HepG2 (cell line): ENCODE measurements around the gene CLTCL1. TPM values are rescaled to one million over a fixed set of nuclear protein-coding genes. Genes with fewer than 3 reads are reported as not detected.

Source experiments
- ATAC-seq: fragments of 200-7000 bp; cut with Tn5 transposase; 3 replicates; pipeline ENCODE4 v1.9.1; 2020; ENCODE audit warnings: mild to moderate bottlenecking, moderate library complexity
- BruUV-seq: library from RNA; stranded (reverse); fragments of 400-500 nt; replicated peaks from 2 replicates; lab custom pipeline; 2021; lab: Mats Ljungman, UMichigan
- CTCF ChIA-PET: fragments of 300-600 bp; formaldehyde crosslinking; extraction: SDS; loops from one replicate; lab custom pipeline; 2021; ENCODE audit warnings: low total read pairs, inconsistent platforms, low intra/inter-chr PET ratio; lab: Yijun Ruan, JAX
- POLR2A ChIA-PET: fragments of 350-600 bp; sonication (Branson Sonifier 250); formaldehyde crosslinking; loops from one replicate; lab custom pipeline; 2020; ENCODE audit warnings: antibody characterized with exemption, inconsistent platforms; lab: Yijun Ruan, JAX
- DNase-seq: peaks from one replicate; pipeline ENCODE4 v3.0.0-alpha.2; 2015; ENCODE audit warnings: low spot score
- FAIRE-seq: peaks from 3 replicates; lab custom pipeline; 2011; peaks lifted over from hg19 to GRCh38; lab: Jason Lieb, UNC
- H2AFZ ChIP-seq: one replicate; pipeline ENCODE4 v1.6.1; 2011; ENCODE audit warnings: low read length, inconsistent platforms
- H3K27ac ChIP-seq: fragments of 300-600 bp; 3 replicates; pipeline ENCODE4 v1.8.0; 2011; ENCODE audit warnings: mixed run types, mild to moderate bottlenecking, mixed read lengths, low read length, inconsistent platforms; ENCODE audit not compliant: insufficient read depth; ENCODE audit errors: extremely low read length
- H3K27me3 ChIP-seq, 2 experiments: fragments of 200-600 bp in 1 of 2; 2 replicates in 1 of 2; 3 replicates in 1 of 2; pipeline versions ENCODE4 v1.6.0 to v1.8.0; 2011; ENCODE audit warnings: low read length in 2 of 2, mild to moderate bottlenecking in 2 of 2, moderate library complexity in 2 of 2, inconsistent platforms in 1 of 2; ENCODE audit not compliant: insufficient read depth in 2 of 2, control insufficient read depth in 1 of 2
- H3K36me3 ChIP-seq, 2 experiments: fragments of 200-600 bp in 1 of 2; replicated peaks in 1 of 2; 2 replicates in 1 of 2; 3 replicates in 1 of 2; pipeline versions ENCODE4 v1.5.1 to v1.8.0; 2011; ENCODE audit warnings: low read length in 2 of 2, inconsistent platforms in 1 of 2; ENCODE audit not compliant: insufficient read depth in 2 of 2, control insufficient read depth in 1 of 2
- H3K4me1 ChIP-seq: 2 replicates; pipeline ENCODE4 v1.5.1; 2012; ENCODE audit warnings: low read length, inconsistent platforms; ENCODE audit not compliant: insufficient read depth
- H3K4me2 ChIP-seq: 2 replicates; pipeline ENCODE4 v1.6.0; 2011; ENCODE audit warnings: low read depth, low read length, inconsistent platforms
- H3K4me3 ChIP-seq, 3 experiments: fragments of 200-600 bp in 1 of 3; sonication (generic), shearing (Covaris generic) in 1 of 3; replicated peaks in 1 of 3; 2 replicates each; pipeline ENCODE4 v1.5.1; 2011 to 2016; ENCODE audit warnings: low read length in 3 of 3, inconsistent platforms in 2 of 3, low read depth in 2 of 3, mild to moderate bottlenecking in 2 of 3, control low read depth in 1 of 3, mixed read lengths in 1 of 3; ENCODE audit not compliant: insufficient read depth in 1 of 3
- H3K79me2 ChIP-seq: one replicate; pipeline ENCODE4 v1.6.1; 2011; ENCODE audit warnings: low read length, inconsistent platforms; ENCODE audit not compliant: insufficient read depth
- H3K9ac ChIP-seq: 2 replicates; pipeline ENCODE4 v1.6.0; 2011; ENCODE audit warnings: mild to moderate bottlenecking, low read depth, low read length, inconsistent platforms; ENCODE audit not compliant: insufficient read depth
- H3K9me3 ChIP-seq: 2 replicates; pipeline ENCODE4 v1.5.1; 2012; ENCODE audit warnings: mild to moderate bottlenecking, low read length
- H4K20me1 ChIP-seq: 2 replicates; pipeline ENCODE4 v1.6.0; 2011; ENCODE audit warnings: inconsistent platforms, mild to moderate bottlenecking, low read length, moderate library complexity; ENCODE audit not compliant: insufficient read depth
- CCAR2 ChIP-seq: fragments of 200-400 bp; formaldehyde crosslinking; optimal IDR thresholded peaks from 2 replicates; pipeline ENCODE3; 2018; ENCODE audit warnings: low read depth, mild to moderate bottlenecking, low read length, moderate library complexity
- CREB3 ChIP-seq: sonication (generic); formaldehyde crosslinking; IDR thresholded peaks from 2 replicates; pipeline ENCODE4 v1.5.0; 2020; ENCODE audit warnings: missing genetic modification reagents
- DNMT1 ChIP-seq: sonication (generic); formaldehyde crosslinking; IDR thresholded peaks from 2 replicates; pipeline ENCODE4 v1.5.1; 2020; ENCODE audit warnings: mild to moderate bottlenecking, missing genetic modification reagents
- MLXIP ChIP-seq: sonication (generic); formaldehyde crosslinking; IDR thresholded peaks from 2 replicates; pipeline ENCODE4 v1.9.0; 2021; ENCODE audit warnings: missing genetic modification reagents, borderline replicate concordance
- ZBTB25 ChIP-seq: IDR thresholded peaks from 2 replicates; pipeline ENCODE4 v1.6.1; 2018; ENCODE audit warnings: missing genetic modification reagents
- ZNF569 ChIP-seq: sonication (generic); formaldehyde crosslinking; IDR thresholded peaks from 2 replicates; pipeline ENCODE4 v1.5.0; 2020; ENCODE audit warnings: mild to moderate bottlenecking, missing genetic modification reagents, moderate library complexity, borderline replicate concordance
- ZSCAN29 ChIP-seq: sonication (generic); formaldehyde crosslinking; conservative IDR thresholded peaks from 2 replicates; pipeline ENCODE4 v1.4.0; 2020; ENCODE audit warnings: mild to moderate bottlenecking, missing genetic modification reagents
- WGBS: methylation state at CpG from one replicate; pipeline ENCODE4 v1.1.6; 2017; ENCODE audit warnings: low lambda C conversion rate; 5-methylcytosine and 5-hydroxymethylcytosine counted together
- in situ Hi-C: cut with HindIII; loops from 2 replicates; pipeline ENCODE4 v1.10.0; 2017; ENCODE audit warnings: low pct_unique_long_range_greater_than_20kb; ENCODE audit not compliant: extremely low pct_ligation_motif_present
- intact Hi-C: fragments of 100-400 bp; cut with micrococcal nuclease; formaldehyde crosslinking; loops from one replicate; pipeline ENCODE4 v1.10.0; 2022; ENCODE audit not compliant: unreplicated experiment
- polyA plus RNA-seq, 8 experiments: library from polyadenylated mRNA; depleted of rRNA in 3 of 8; stranded (reverse) in 7 of 8; unstranded in 1 of 8; fragments of >200 nt; fragmentation: Illumina TruSeq in 4 of 8; extraction: Trizol in 4 of 8; gene quantifications; 2 replicates each; pipeline versions ENCODE4 v1.2.1 to v1.2.3, GENCODE V29; 2011 to 2016; ENCODE audit warnings: low read depth in 4 of 8, missing spikeins in 1 of 8, mixed read lengths in 1 of 8; ENCODE audit not compliant: insufficient read depth in 1 of 8
- total RNA-seq, 5 experiments: library from RNA; depleted of rRNA; stranded (reverse); fragments of >200 nt; fragmentation: Illumina TruSeq; extraction: Trizol; gene quantifications; 2 replicates each; pipeline ENCODE4 v1.2.3, GENCODE V29; 2016; ENCODE audit warnings: low read depth in 1 of 5

The CLTCL1 gene
- total and polyA plus RNA-seq, 2 of the 13 experiments (the other 11 are each of a cell fraction or from before 2014, with no cell fraction given) = 8.1 to 10.9 TPM

- CTCF ChIA-PET = no interaction called here
- in situ Hi-C loops (no loop called here), intact Hi-C loops (no loop called here)
- Histone ChIP-seq H3K4me2 (no peak overlapping the region), H3K9ac (no peak overlapping the region), H3K79me2 (no peaks in the 10 kb centered on the region), H3K4me3 (no peak overlapping the region), H3K27me3 (no peaks in the 10 kb centered on the region), H3K36me3 (peaks cover 7 to 33% of the 10 kb centered on the region in 2 experiments; a peak in 4 of 5 replicates), H3K4me1 (peaks cover 6% of the 10 kb centered on the region; the same call in 1 of the 2 replicates), H3K27ac (no peak overlapping the region), H2AFZ (no peak overlapping the region), H4K20me1 (no peaks in the 10 kb centered on the region), H3K9me3 (no peaks in the 10 kb centered on the region)
- ATAC-seq (no peak), DNase-seq (no peak), FAIRE-seq (no peak)
- 89% methylated on average over 11 of the region's 11 CpGs for WGBS
- TF ChIP-seq DNMT1 (CRISPR knock-in tag) (no peak), ZBTB25 (CRISPR knock-in tag) (no peak), CREB3 (CRISPR knock-in tag) (no peak), MLXIP (no peak), CCAR2 (no peak), ZNF569 (CRISPR knock-in tag) (no peak), ZSCAN29 (CRISPR knock-in tag) (no peak)
- POLR2A ChIA-PET = no interaction called here
- BruUV-seq = no TSS peak
These were observed 69.1 kb downstream of the CLTCL1 start for GRCh38 chr22:19222242-19223005.
